ENCODE results near the gene DDX10.

- TF ChIP-seq CTCF (IDR thresholded peaks at IDR 0.05; ENCODE audit: low read depth, low read length) (no peak), MYC (IDR thresholded peaks at IDR 0.05; ENCODE audit: low read depth, low read length) (no peak), POLR2A (IDR thresholded peaks at IDR 0.05; ENCODE audit: extremely low read depth, insufficient read length) (no peak), MAX (IDR thresholded peaks at IDR 0.05; ENCODE audit: low read depth, low read length) (no peak)
Observed at GRCh38 chr11:108906329-108906728, 241.5 kb downstream of the DDX10 start.

Data from NB4 (cell line).